ENCODE measurements around the gene RALGPS1. TPM values are rescaled to one million over a fixed set of nuclear protein-coding genes. Genes with fewer than 3 reads are reported as not detected.

Gene RALGPS1
- total RNA-seq, 1 experiment from 2014 or later, result 28.5 TPM

DNA sequence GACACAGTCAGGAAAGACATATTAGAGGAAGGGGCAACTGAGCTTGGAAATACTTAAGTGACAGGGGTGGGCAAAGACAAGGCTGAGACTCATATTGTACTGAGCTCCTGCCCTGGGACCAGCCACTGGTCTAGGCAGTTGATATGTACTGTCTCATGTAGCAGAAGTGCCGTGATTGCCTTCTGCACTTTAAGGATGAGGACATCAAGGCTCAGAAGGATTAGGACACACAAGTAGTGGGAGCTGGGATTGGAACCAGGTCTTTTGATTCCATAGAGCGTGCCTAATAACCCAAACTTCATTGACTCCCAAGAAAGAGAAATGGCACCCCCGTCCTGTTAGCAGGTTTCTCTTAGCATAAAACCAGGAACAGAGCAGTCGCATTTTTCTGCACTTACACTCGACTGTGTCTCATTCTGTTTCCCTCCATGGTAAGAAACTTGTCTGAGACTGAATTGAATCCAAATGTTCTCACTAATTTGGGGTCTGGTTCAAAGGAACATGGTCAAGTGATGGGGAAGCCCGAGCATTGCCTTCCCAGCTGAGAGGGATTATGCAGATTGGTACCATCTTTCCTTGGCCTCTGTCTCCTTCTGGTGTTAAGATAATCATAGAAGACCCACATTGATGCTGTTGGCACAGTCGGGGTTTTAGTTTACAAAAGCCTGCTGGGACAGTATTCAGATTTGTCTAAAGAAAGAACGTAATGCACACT, 137.5 kb downstream of the RALGPS1 start:
- CTCF ChIA-PET, result no interaction called here
- TF ChIP-seq HMGA2 (CRISPR knock-in tag; IDR thresholded peaks at IDR 0.05), result no peak
- TF ChIP-seq SOX15 (CRISPR knock-in tag; IDR thresholded peaks at IDR 0.05), result no peak
- TF ChIP-seq FOXP1 (CRISPR knock-in tag; IDR thresholded peaks at IDR 0.05; ENCODE audit: borderline replicate concordance), result no peak
- no peak for TF ChIP-seq TCF7 (CRISPR knock-in tag; IDR thresholded peaks at IDR 0.05; ENCODE audit: low read depth)
- TF ChIP-seq SP1 (CRISPR knock-in tag; conservative IDR thresholded peaks at IDR 0.05), result no peak
- no peaks in the 10 kb centered on the region for H3K4me1 Mint-ChIP-seq

DNA sequence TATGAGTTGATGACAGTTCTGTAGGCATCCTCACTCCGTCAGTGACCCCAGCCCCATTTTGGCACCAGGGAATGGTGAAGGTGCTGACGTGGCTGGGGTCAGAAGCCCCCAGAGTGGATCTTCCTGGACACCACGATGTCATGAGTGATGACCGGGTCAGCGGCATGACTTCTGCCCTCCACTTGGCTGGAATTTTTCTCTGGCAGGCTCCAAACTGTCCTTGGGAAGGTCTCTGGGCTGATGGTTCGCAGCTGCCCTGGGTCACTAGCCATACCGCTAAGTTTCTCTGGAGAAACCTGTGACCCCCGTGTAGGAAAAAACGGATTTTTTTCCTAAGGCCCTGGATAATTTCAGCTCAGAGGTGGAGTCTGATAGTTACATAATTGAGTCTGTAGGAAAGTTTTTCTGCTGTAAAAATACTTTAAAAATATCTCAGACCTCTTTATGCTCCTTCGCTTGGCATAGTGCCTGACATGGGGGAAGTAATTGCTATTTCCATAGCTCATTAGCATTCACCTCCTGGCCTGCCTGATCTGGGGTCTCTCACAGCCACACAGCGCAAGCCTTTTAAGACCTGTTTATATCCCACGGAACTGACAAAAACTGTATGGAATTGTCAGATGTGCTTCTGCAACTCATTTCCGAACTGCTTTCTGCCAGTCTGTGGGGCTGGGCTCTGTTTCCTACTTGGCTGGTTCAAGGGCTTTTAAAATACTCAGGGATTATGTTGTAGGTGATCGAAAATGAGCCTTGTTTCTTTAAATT, 138.7 kb downstream of the RALGPS1 start:
- ATAC-seq (no peak), DNase-seq (ENCODE audit: low spot score) (no peak)
- TF ChIP-seq ZNF671 (CRISPR knock-in tag; IDR thresholded peaks at IDR 0.05), result no peak
- no peak for TF ChIP-seq ZBTB43 (CRISPR knock-in tag; IDR thresholded peaks at IDR 0.05)
- TF ChIP-seq, protein P1, sequence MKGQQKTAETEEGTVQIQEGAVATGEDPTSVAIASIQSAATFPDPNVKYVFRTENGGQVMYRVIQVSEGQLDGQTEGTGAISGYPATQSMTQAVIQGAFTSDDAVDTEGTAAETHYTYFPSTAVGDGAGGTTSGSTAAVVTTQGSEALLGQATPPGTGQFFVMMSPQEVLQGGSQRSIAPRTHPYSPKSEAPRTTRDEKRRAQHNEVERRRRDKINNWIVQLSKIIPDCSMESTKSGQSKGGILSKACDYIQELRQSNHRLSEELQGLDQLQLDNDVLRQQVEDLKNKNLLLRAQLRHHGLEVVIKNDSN (CRISPR knock-in tag; IDR thresholded peaks at IDR 0.05), result no peak
- TF ChIP-seq SOX15 (CRISPR knock-in tag; IDR thresholded peaks at IDR 0.05), result no peak
- no peak for TF ChIP-seq ESRRA (CRISPR knock-in tag; IDR thresholded peaks at IDR 0.05; ENCODE audit: borderline replicate concordance)
- no peak for TF ChIP-seq E2F1 (CRISPR knock-in tag; IDR thresholded peaks at IDR 0.05)
- TF ChIP-seq ELF4 (CRISPR knock-in tag; IDR thresholded peaks at IDR 0.05; ENCODE audit: low read depth), result no peak
- no peak for TF ChIP-seq ZNF396 (CRISPR knock-in tag; IDR thresholded peaks at IDR 0.05; ENCODE audit: borderline replicate concordance)
- no peak for TF ChIP-seq CREB1 (CRISPR knock-in tag; IDR thresholded peaks at IDR 0.05)
- TF ChIP-seq TEAD4 (CRISPR knock-in tag; IDR thresholded peaks at IDR 0.05), result no peak
- TF ChIP-seq FOXJ3 (CRISPR knock-in tag; IDR thresholded peaks at IDR 0.05; ENCODE audit: borderline replicate concordance), result no peak
- no peak for TF ChIP-seq HMGXB4 (CRISPR knock-in tag; IDR thresholded peaks at IDR 0.05)
- TF ChIP-seq MXD4 (CRISPR knock-in tag; IDR thresholded peaks at IDR 0.05; ENCODE audit: borderline replicate concordance), result no peak
- no peak for TF ChIP-seq ZNF317 (CRISPR knock-in tag; IDR thresholded peaks at IDR 0.05; ENCODE audit: borderline replicate concordance, low read depth)
- no peaks in the 10 kb centered on the region for H3K27me3 Mint-ChIP-seq (ENCODE audit: low read depth)
- ChIA-PET CTCF (no interaction called here), POLR2A (no interaction called here)
- peak overlapping the region; percentile 26; the same call in 1 of the 2 replicates for H3K27ac Mint-ChIP-seq
- peaks cover 7% of the 10 kb centered on the region for H3K4me1 Mint-ChIP-seq
- no peaks in the 10 kb centered on the region for H3K36me3 Mint-ChIP-seq
- H3K9me3 Mint-ChIP-seq, result no peaks in the 10 kb centered on the region
- no peak overlapping the region for H3K4me3 Mint-ChIP-seq

More for the DNA sequence above, 137.5 kb downstream of the RALGPS1 start:
- ATAC-seq, result no peak
- DNase-seq (ENCODE audit: low spot score), result no peak
- Mint-ChIP-seq H3K36me3 (no peaks in the 10 kb centered on the region), H3K9me3 (no peaks in the 10 kb centered on the region), H3K27me3 (ENCODE audit: low read depth) (no peaks in the 10 kb centered on the region), H3K27ac (no peak overlapping the region), H3K4me3 (no peak overlapping the region)
- POLR2A ChIA-PET, result no interaction called here
